B cell (primary cell): ENCODE results near the gene SLCO3A1. TPM values are rescaled to one million over a fixed set of nuclear protein-coding genes. Genes with fewer than 3 reads are reported as not detected.

Source experiments
- ATAC-seq: fragments of 200-7000 bp; cut with Tn5 transposase; one replicate; pipeline ENCODE4 v1.10.0; 2021; ENCODE audit warnings: low read depth, mild to moderate bottlenecking, moderate number of reproducible peaks, moderate library complexity
- CTCF ChIA-PET: fragments of 350-600 bp; sonication (Branson Sonifier 250); formaldehyde crosslinking; loops from one replicate; lab custom pipeline; 2021; ENCODE audit warnings: antibody characterized with exemption, inconsistent platforms; lab: Charles Lee
- POLR2A ChIA-PET: fragments of 350-600 bp; sonication (Branson Sonifier 250); formaldehyde crosslinking; loops from one replicate; lab custom pipeline; 2021; ENCODE audit warnings: antibody characterized with exemption; lab: Charles Lee
- DNase-seq: peaks from one replicate; pipeline ENCODE4 v3.0.0; 2013
- H2AFZ ChIP-seq: 2 replicates; pipeline ENCODE4 v1.6.1; 2012; ENCODE audit warnings: mild to moderate bottlenecking, low read depth, low read length; ENCODE audit not compliant: insufficient read depth, poor library complexity, severe bottlenecking
- H3K27ac ChIP-seq, 2 donors: 1 replicate in 1 of 2; 2 replicates in 1 of 2; pipeline ENCODE4 v1.5.1; 2012 to 2013; ENCODE audit warnings: low read length in 2 of 2, mild to moderate bottlenecking in 2 of 2, moderate library complexity in 1 of 2
- H3K27me3 ChIP-seq, 4 experiments: fragments of 200-600 bp in 1 of 4; sonication (generic) in 1 of 4; replicated peaks in 1 of 4; 1 replicate in 2 of 4; 2 replicates in 2 of 4; pipeline versions ENCODE4 v1.6.1 to v1.7.0; 2013 to 2016; ENCODE audit warnings: low read length in 3 of 4, mild to moderate bottlenecking in 2 of 4, mixed read lengths in 1 of 4, moderate library complexity in 1 of 4; ENCODE audit not compliant: insufficient read depth in 4 of 4, control insufficient read depth in 3 of 4; ENCODE audit errors: control extremely low read depth in 1 of 4
- H3K36me3 ChIP-seq, 2 experiments: replicated peaks in 1 of 2; 1 replicate in 1 of 2; 2 replicates in 1 of 2; pipeline versions ENCODE4 v1.6.1 to v1.7.1; 2013; ENCODE audit warnings: low read length in 1 of 2; ENCODE audit not compliant: insufficient read depth in 2 of 2, control insufficient read depth in 1 of 2; ENCODE audit errors: control extremely low read depth in 1 of 2, extremely low read depth in 1 of 2
- H3K4me1 ChIP-seq, 2 donors: fragments of 200-600 bp in 1 of 2; sonication (generic) in 1 of 2; 1 replicate in 1 of 2; 2 replicates in 1 of 2; pipeline versions ENCODE4 v1.5.1 to v1.6.1; 2013 to 2017; ENCODE audit warnings: low read length in 2 of 2; ENCODE audit not compliant: control insufficient read depth in 2 of 2, insufficient read depth in 2 of 2
- H3K4me2 ChIP-seq: replicated peaks from 2 replicates; pipeline ENCODE3; 2012; ENCODE audit warnings: mild to moderate bottlenecking, low read depth, low read length; ENCODE audit not compliant: poor library complexity, severe bottlenecking
- H3K4me3 ChIP-seq, 5 experiments: fragments of 200-600 bp in 1 of 5; sonication (generic) in 1 of 5; 1 replicate in 3 of 5; 2 replicates in 2 of 5; pipeline versions ENCODE4 v1.5.1 to v1.7.0; 2011 to 2016; ENCODE audit warnings: low read length in 4 of 5, mild to moderate bottlenecking in 4 of 5, low read depth in 2 of 5, control low read depth in 1 of 5, moderate library complexity in 1 of 5; ENCODE audit not compliant: insufficient read depth in 1 of 5; ENCODE audit errors: control extremely low read depth in 1 of 5, extremely low read depth in 1 of 5
- H3K79me2 ChIP-seq: fragments of 200-600 bp; sonication (generic); one replicate; pipeline ENCODE4 v1.6.0; 2016; ENCODE audit warnings: low read length; ENCODE audit not compliant: control insufficient read depth, insufficient read depth
- H3K9ac ChIP-seq: fragments of 200-600 bp; sonication (generic); 2 replicates; pipeline ENCODE4 v1.6.1; 2017; ENCODE audit warnings: mild to moderate bottlenecking, low read length, moderate library complexity
- H3K9me3 ChIP-seq, 3 donors: one replicate each; pipeline versions ENCODE4 v1.6.1 to v1.7.1; 2013; ENCODE audit warnings: low read length in 2 of 3; ENCODE audit not compliant: control insufficient read depth in 2 of 3, insufficient read depth in 1 of 3; ENCODE audit errors: control extremely low read depth in 1 of 3
- H4K20me1 ChIP-seq: 2 replicates; pipeline ENCODE4 v1.6.0; 2012; ENCODE audit warnings: mild to moderate bottlenecking, low read length; ENCODE audit not compliant: insufficient read depth, control insufficient read depth, poor library complexity, severe bottlenecking
- H3K27ac Mint-ChIP-seq: one replicate; pipeline ENCODE4 v1.8.0; 2021; ENCODE audit warnings: mixed read lengths
- H3K27me3 Mint-ChIP-seq: one replicate; pipeline ENCODE4 v1.8.0; 2021; ENCODE audit warnings: mixed read lengths
- H3K4me1 Mint-ChIP-seq: one replicate; pipeline ENCODE4 v1.8.0; 2021; ENCODE audit warnings: mixed read lengths
- H3K4me3 Mint-ChIP-seq: one replicate; pipeline ENCODE4 v1.8.0; 2021; ENCODE audit warnings: mixed read lengths
- H3K9me3 Mint-ChIP-seq: one replicate; pipeline ENCODE4 v1.8.0; 2022; ENCODE audit warnings: mixed read lengths; ENCODE audit not compliant: insufficient read depth
- CTCF ChIP-seq: fragments of 200-600 bp; IDR thresholded peaks from one replicate; pipeline ENCODE4 v1.8.0; 2022; ENCODE audit warnings: antibody characterized with exemption, mild to moderate bottlenecking
- EZH2 ChIP-seq: IDR thresholded peaks from 2 replicates; pipeline ENCODE4 v1.6.1; 2012; ENCODE audit warnings: borderline replicate concordance, low read depth, mild to moderate bottlenecking, moderate library complexity, low read length; ENCODE audit not compliant: insufficient read depth, poor library complexity, severe bottlenecking
- WGBS: methylation state at CpG from one replicate; pipeline ENCODE4 v1.1.5; 2013; ENCODE audit warnings: missing lambda C conversion rate; ENCODE audit not compliant: insufficient coverage; 5-methylcytosine and 5-hydroxymethylcytosine counted together
- intact Hi-C: fragments of 100-400 bp; cut with micrococcal nuclease; formaldehyde crosslinking; loops from one replicate; pipeline ENCODE4 v1.10.0; 2022
- polyA plus RNA-seq: library from polyadenylated mRNA; depleted of rRNA; stranded (reverse); fragments of >200 nt; gene quantifications from 2 replicates; pipeline ENCODE4 v1.2.3, GENCODE V29; 2012
- total RNA-seq, 2 donors: library from RNA; stranded (reverse); fragments of 120-200 nt in 1 of 2; gene quantifications; 1 replicate in 1 of 2; 2 replicates in 1 of 2; pipeline versions ENCODE4 v1.2.3 to v1.2.4, GENCODE V29; 2013 to 2022

Gene SLCO3A1
- total and polyA plus RNA-seq, 2 donors (not counting 1 experiment from before 2014, with no cell fraction given) = 0.99 to 2.3 TPM

GRCh38 chr15:91924183-91924582, 70.7 kb downstream of the SLCO3A1 start:
- Histone ChIP-seq H3K27ac (no peak overlapping the region), H3K79me2 (no peaks in the 10 kb centered on the region), H3K9me3 (no peaks in the 10 kb centered on the region), H3K4me2 (no peak overlapping the region), H3K36me3 (no peaks in the 10 kb centered on the region), H3K4me3 (no peak overlapping the region), H3K4me1 (peaks cover 0 to 16% of the 10 kb centered on the region in 2 donors), H3K27me3 (no peaks in the 10 kb centered on the region), H2AFZ (no peak overlapping the region), H3K9ac (no peak overlapping the region), H4K20me1 (no peaks in the 10 kb centered on the region)
- ATAC-seq (no peak), DNase-seq (no peak)
- Mint-ChIP-seq H3K4me1 (peaks cover 13% of the 10 kb centered on the region), H3K27ac (no peak overlapping the region), H3K9me3 (no peaks in the 10 kb centered on the region), H3K4me3 (no peak overlapping the region), H3K27me3 (no peaks in the 10 kb centered on the region)
- ChIA-PET CTCF (no interaction called here), POLR2A (no interaction called here)
- intact Hi-C loops = no loop called here
- TF ChIP-seq EZH2 = no peak
- no peak for TF ChIP-seq CTCF
- 88% methylated on average over 4 of the region's 7 CpGs for WGBS

- Mint-ChIP-seq H3K4me1 (peaks cover 13% of the 10 kb centered on the region), H3K4me3 (no peak overlapping the region), H3K9me3 (no peaks in the 10 kb centered on the region), H3K27me3 (no peaks in the 10 kb centered on the region), H3K27ac (no peak overlapping the region)
- ATAC-seq (no peak), DNase-seq (no peak)
- H3K9me3 ChIP-seq = no peaks in the 10 kb centered on the region
- intact Hi-C loops = no loop called here
- H3K27ac ChIP-seq = no peak overlapping the region
- WGBS = no CpG with 5 or more reads among the region's 4 CpGs
- H4K20me1 ChIP-seq = no peaks in the 10 kb centered on the region
- no peaks in the 10 kb centered on the region for H3K27me3 ChIP-seq
- H3K9ac ChIP-seq = no peak overlapping the region
- no peak overlapping the region for H3K4me3 ChIP-seq
- H3K79me2 ChIP-seq = no peaks in the 10 kb centered on the region
- ChIA-PET CTCF (no interaction called here), POLR2A (no interaction called here)
- H3K4me2 ChIP-seq = no peak overlapping the region
- H3K4me1 ChIP-seq = peaks cover 0 to 16% of the 10 kb centered on the region in 2 donors
- no peaks in the 10 kb centered on the region for H3K36me3 ChIP-seq
- no peak overlapping the region for H2AFZ ChIP-seq
- TF ChIP-seq EZH2 (no peak), CTCF (no peak)
These were observed 71.5 kb downstream of the SLCO3A1 start for GRCh38 chr15:91924837-91925495.
